GM12873 (cell line): ENCODE measurements around the gene BBS9.

Experiments
- CTCF ChIP-seq: IDR thresholded peaks from 2 replicates; pipeline ENCODE4 v1.5.1; 2012; ENCODE audit warnings: low read depth, mild to moderate bottlenecking, moderate library complexity, low read length, control low read depth; ENCODE audit not compliant: insufficient read depth; ENCODE audit errors: missing control alignments

BBS9 gene

GRCh38 chr7:33449847-33450246, 320.5 kb downstream of the BBS9 start:
- no peak for TF ChIP-seq CTCF

DNA sequence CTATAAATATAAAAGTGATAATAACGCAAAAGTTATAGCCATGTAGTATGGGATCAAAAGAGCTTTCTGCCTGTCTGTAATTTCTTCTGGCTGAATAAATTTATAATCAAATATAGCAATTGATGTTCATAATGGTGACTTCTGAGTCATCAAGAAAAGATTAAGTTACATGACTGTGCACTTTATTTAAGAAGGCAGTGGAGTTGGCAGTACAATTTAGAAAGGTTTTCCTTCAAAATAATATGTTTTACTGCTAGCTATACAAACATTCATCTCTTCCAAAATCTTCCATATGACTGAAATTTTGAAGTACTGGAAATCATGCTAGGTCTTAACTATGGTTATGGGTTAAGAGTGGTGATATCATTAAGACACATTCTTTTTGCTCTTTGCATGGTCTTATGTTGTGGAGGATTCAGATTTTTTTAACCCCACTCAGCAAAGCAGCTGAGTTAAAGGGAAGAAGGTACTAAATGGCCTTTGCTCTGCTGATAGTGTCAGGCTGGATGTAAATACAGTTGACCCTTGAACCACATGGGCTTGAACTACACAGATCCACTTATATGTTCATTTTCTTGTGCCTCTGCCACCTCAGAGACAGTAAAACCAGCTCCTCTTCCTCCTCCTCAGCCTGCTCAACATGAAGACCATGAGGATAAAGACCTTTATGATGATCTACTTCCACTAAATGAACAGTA, 323.6 kb downstream of the BBS9 start:
- no peak for TF ChIP-seq CTCF

GRCh38 chr7:33457039-33457438, 327.7 kb downstream of the BBS9 start:
- no peak for TF ChIP-seq CTCF

DNA sequence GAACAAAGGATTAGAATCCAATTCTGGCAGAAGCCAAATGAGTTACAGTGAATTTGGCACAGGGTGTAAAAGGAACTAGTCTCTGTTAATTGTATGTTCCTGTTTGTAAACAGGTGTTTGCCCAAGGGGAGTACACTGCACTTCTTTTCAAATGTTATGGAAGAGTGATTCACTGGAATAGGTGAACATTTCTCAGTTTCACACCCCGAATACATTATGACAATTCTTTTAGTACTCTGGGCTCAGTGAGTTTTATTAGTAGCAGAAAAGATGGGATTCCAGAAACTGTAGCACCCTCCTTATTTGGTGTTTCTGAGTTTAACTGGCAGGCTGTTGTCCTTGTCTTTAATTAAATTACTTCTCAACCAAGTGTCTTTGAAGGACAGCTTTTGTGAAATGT, 329.2 kb downstream of the BBS9 start:
- no peak for TF ChIP-seq CTCF

DNA sequence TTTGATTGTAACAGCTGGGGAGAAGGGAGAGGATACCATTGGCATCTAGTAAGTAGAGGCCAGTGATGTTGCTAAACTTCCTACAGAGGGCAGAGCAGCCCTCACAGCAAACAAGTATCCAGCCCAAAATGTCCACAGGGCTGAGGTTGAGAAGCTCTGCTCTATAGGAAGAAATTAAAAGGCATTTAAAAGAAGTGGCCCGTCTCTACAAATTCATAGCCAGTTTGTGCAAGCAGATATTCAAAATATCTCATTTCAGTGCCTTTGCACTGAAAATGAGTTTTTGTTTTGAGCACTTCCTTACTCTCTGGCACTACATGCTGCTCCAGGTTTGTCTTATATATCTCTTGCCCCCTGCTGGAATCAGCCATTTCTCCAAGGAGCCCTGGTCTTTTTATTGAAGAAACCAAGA, 330.0 kb downstream of the BBS9 start:
- peak; percentile 52 for TF ChIP-seq CTCF

- no peak for TF ChIP-seq CTCF
These were observed 333.8 kb downstream of the BBS9 start for GRCh38 chr7:33463131-33463530.

DNA sequence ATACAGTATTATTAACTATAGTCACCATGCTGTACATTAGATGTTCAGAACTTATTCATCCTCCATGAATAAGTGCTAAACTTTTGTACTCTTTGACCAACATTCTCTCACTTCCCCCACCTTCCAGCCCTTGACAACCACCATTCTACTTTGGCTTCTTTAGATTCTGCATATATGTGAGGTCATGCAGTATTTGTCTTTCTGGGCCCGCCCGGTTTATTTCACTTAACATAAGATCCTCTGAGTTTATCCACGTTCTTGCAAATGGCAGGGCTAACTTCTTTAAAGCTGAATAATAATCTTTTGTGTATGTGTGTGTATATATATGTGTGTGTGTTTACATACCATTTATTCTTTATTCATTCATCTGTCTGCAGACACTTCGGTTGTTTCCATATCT, 336.8 kb downstream of the BBS9 start:
- TF ChIP-seq CTCF, result no peak
